NCI-H1417 treated with DMSO at 0.1 percent for 48 hours (cell line): ENCODE results near the gene USF2.
"Not testable (repeated sequence)": the region's sequence is repeated elsewhere in the genome, so short reads cannot be mapped to it uniquely, and the experiment has no call there.

Experiments
- DNase-seq: peaks from one replicate; lab custom pipeline; 2025; lab: John Stamatoyannopoulos, UW

USF2 gene

GRCh38 chr19:35268536-35269437 is at the start of gene USF2:
USF2 (plus strand) TSS chr19:35268962; CDS start chr19:35269102, 140 bp downstream.
- DNase-seq = no peak

- DNase-seq = no peak
Observed at GRCh38 chr19:35219008-35219407, 49.8 kb upstream of the USF2 start.

DNA sequence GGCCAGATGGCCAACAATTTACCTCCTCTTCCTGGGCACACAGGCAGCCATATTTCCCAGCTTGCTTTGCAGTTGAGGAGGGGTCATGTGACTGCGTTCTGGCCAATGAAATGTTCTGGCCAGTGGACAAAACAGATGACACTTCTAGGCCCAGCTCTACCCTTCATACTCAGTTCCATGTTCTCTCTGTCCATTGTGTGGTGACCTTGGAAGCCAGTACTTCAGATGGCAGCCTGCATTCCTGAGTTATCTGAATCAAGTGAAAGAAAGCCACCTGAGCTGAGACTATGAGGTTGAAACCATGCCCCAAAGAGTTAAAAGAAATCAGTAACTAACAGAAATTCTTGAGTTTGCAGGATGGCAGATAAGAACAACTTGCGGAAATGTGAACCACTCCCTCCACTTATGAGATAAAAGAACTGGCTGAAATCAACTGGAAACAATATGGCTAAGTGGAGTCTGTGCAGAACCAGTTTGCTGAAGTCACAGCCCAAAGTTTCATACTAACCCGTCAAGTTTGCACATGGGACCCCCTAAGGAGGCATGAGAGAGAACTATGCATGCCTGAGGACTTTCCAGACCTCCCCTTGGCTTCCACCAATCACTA is 48.3 kb upstream of the USF2 start:
- no peak for DNase-seq

DNA sequence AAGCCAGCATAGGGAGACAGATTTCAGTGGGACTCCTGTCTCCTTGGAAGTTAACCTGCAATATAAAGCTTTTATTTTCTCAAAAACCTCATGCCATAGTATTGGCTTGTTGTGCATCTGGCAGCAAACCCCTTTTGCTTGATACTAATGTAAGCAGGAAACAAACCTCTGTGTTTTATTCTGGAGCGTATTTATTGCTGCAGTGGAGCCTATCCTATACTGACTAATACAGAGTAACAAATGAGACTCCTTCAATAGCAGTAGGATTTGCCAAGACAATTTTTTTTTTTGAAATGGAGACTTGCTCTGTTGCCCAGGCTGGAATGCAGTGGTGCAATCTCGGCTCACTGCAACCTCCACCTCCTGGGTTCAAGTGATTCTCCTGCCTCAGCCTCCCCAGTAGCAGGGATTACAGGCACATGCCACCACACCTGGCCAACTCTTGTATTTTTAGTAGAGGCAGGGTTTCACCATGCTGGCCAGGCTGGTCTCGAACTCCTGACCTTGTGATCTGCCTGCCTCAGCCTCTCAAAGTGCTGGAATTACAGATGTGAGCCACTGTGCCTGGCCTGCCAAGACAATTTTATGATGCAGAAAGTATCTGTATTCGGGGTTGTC is 47.7 kb upstream of the USF2 start:
- DNase-seq = not testable (repeated sequence)

DNA sequence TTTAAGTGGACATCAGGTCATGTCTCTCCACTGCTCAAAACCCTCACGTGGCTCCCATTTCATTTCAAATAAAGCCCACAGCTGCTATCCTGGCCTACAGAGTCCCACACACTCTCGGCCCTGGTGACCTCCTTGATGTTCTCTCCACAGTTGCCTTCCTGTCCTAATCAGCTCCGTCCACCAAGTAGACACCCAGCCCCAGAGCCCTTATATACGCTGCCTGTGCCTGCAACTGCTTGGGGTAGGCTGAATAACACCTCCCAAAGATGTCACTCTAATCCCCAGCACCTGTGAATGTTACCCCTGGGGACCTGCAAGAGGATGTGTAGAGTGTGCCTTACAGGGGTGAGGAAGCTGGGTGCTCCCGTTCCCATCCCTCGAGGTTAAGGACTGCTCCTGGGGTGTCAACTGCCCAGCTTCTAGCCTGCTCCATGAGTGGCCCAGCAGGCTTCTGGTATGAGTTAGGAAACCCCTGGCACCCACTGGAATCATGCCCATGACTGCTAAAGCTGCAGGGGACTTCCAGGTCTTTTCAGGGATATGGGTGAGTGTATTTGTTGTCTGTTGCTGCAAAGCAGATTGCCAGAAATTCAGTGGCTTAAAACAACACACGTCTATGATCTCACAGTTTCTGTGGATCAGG is 46.3 kb upstream of the USF2 start:
- no peak for DNase-seq

DNA sequence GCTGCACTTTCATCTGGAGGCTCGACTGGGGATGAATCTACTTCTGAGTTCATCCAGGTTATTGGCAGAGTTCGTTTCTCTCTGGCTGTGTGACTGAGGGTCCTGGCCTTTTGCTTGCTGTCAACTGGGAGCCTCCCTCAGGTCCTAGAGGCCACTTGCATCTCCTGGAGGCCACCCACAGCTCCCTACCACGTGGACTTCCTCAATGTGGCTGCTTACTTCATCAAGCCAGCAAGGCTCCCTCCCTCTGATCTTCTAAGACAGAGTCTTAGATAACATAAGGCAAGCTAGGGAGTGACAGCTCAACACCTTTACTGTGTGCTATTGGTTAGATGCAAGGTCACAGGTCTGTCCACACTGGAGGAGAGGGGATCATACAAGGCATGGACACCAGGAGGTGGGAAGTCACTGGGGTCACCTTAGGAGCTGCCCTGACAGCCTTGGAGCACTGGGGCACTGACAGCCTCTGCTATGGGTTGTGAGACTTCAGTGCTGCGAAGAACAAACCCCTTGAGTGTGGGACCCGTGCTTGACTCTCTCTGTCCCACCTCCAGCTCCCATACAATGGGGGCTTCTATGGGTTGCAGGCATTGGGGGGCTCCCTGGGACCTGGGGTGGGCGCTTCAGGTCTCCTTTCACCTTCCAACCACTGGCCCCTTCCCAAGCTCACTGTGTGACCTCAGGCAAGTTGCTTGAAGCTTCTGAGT is 45.5 kb upstream of the USF2 start:
- DNase-seq = no peak

- DNase-seq = no peak
Observed at GRCh38 chr19:35223862-35224505, 44.8 kb upstream of the USF2 start.

DNA sequence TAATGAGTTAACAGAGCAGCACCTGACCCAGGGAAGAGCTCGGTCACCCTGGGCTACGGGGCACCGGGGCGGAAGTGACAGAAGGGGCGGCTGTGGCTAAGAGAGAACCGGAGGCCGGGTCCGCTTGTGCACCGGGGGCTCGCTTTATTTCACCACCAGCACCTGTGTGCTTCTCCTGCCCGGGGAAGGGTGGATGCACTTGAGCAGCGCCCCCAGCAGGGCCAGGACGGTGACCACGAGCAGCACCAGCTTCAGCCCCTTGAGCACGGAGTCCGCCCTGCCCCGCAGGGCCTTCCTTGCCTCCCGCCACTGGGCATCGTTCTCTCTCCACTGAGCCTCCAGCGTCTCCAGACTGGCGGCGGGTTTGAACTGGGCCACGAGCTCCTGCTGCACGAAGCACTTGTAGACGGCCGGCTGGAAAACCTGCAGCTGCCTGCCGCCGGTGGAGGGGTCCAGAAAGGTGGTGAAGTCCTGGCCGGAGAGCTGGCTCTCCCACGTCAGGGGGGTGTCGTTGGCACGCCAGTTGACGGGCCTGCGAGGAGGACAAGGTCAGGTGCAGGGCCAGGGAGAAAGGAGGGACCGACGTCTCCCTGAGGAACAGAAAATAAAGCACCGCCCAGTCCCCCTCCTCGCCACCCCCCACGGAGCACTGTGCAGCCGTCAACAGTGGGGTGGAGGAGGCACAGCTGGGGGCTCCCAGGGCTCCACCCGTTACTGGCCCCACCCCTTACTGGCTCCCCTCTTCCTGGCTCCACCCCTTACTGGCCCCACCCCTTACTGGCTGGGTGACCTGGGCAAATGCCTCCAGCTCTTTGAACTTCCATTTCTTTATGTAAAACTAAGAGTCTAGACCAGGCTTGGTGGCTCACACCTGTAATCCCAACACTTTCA is 43.8 kb upstream of the USF2 start:
- no peak for DNase-seq

- DNase-seq = no peak
Observed at GRCh38 chr19:35225951-35226350, 42.8 kb upstream of the USF2 start.

GRCh38 chr19:35226748-35227147 is 42.0 kb upstream of the USF2 start:
- DNase-seq = no peak

DNA sequence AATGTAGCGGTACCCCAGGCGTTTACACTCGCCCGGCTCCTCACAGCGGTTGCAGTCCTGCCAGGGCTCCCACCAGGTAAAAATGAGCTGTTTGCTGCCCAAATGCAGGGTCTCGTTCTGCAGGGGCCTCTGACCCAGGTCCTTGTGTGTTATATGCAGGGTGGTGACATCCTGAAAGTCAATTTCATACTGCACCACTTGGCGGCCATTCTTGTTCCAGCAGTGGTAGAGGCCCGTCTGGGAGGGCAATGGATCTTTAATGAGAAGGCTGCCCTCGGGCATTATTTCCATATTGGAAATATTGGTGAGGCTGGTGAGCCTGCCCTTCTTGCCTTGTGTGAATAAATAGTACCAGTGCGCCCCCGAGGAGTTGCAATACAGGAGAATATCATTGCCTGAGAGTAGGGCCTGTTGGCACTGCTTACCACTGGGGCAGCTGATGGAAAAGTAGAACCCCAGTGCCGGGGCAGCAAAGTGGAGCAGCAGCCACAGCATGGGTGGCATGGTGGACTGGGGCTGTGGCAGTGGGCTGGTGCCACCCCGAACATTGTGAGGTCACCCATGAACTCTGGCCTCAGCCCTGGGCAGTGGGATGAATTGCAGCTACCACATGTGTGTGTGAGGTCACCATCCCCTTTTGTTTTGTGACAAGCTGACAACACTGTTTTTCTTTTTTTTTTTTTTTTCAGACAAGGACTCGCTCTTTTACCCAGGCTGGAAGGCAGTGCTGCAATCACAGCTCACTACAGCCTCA is 40.4 kb upstream of the USF2 start, which contains the start of gene FAM187B:
FAM187B (minus strand) TSS at position 563 of the 754 bp plus-strand sequence; CDS start at position 504, 59 bp downstream.
- DNase-seq = no peak

DNA sequence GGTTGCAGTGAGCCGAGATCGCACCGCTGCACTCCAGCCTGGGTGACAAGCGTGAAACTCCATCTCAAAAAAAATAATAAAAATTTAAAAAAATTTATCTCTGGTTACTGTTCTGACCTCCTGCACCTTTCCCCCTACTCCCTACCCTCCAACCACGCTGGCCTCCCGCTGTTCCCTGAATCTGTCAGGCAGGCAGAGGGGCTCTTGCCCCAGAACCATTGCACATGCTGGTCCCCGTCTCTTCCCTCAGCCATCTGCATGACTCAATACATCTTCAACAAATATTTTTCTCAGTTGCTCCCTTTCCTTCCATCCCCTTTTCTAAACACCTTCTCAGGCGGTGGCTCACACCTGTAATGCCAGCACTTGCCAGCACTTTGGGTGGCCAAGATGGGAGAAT is 39.2 kb upstream of the USF2 start:
- DNase-seq = no peak

DNA sequence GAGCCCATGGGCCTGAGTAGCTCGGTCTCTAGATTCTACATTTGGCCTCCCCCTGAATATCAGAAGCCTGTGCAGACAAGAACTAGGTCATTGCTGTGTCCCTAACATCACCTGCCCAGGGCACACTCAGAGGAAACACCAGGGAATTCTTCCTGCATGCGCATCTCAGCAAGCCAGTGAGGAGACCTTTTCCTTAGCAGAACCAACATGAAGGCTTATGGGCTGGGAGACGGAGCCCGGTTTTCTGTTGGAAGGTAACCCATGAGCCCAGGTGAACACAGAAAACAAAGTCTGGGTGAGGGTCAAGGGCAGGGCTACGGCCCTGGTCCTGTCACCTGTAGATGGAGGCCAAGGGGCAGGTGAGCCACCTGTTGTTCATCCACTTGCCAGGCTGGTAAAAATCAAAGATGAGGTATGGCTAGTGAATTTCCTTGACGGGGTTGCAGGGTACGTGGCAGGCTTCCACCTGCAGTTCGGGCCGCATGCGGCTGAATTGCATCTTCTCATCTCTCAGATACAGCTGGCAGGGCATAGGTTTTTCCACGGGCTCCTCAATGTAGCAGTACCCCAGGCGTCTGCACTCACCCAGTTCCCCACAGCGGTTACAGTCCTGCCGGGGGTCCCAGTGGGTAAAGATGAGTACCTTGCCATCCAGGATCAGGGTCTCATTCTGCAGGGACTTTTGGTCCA is 36.7 kb upstream of the USF2 start:
- no peak for DNase-seq

DNA sequence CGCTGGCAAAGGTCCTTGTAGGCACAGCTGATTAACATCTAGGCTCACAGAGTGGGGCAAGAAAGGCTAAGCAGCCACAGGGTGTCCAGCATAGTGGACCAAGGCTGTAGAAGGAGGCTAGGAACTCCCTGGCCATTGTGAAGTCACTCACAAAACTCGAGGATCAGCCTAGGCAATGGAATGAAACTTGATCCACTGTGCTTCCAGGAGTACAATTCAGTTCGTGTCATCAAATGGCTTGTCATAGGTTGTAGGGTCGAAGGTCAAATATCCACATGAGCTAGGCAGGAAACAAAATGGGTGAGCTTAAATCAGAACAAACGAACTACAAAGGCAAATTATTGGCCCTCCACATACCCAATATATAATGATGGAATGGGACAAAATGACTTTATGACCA is 35.9 kb upstream of the USF2 start:
- no peak for DNase-seq

- DNase-seq = no peak
Observed at GRCh38 chr19:35236638-35237400, 31.9 kb upstream of the USF2 start.

DNA sequence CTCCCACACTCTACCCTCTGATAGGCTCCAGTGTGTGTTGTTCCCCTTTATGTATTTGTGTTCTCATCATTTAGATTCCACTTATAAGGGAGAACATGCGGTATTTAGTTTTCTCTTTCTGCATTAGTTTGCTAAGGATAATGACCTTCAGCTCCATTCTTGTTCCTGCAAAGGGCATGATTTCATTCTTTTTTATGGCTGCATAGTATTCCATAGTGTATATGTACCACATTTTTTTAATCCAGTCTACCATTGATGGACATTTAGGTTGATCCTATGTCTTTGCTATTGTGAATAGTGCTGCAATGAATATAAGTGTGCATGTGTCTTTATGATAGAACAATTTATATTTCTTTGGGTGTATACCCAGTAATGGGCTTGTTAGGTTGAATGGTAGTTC is 29.2 kb upstream of the USF2 start:
- not testable (repeated sequence) for DNase-seq

DNA sequence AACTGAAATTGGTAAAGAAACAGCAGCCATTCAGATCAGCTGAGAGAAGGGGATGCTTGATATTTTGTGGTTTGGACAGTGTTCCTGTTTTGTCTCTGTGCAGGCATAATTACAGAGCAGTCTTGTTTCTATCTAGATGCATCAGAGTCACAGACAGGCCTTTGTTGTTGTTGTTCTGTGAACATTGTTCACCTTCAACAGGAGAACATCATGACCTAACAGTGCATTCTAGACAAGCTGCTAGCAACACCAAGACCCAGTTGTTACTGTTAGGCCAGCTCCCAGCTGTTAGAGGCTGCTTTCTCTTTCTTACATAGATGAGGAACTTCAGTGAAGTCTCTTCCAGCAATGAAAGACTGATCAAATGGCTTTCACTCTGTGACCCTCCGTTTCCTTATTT is 28.4 kb upstream of the USF2 start:
- no peak for DNase-seq

DNA sequence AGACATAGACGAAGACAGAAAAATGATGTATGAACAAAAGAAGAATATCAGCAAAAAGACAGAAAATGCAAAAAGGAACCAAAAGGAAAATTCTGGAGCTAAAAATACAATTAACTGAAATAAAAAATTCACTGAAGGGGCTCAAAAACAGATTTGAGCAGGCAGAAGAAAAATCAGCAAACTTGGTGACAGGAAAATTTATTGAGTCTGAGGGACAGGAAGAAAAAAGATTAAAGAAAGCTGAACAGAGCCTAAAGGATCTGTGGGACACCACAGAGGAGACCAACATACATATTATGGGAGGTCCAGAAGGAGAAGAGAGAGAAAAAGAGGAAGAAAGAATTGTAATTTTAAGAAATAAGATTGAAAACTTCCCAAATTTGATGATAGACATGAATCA is 27.3 kb upstream of the USF2 start:
- DNase-seq = no peak
